Measurements from ENCODE around the gene CAPN8.

DNA sequence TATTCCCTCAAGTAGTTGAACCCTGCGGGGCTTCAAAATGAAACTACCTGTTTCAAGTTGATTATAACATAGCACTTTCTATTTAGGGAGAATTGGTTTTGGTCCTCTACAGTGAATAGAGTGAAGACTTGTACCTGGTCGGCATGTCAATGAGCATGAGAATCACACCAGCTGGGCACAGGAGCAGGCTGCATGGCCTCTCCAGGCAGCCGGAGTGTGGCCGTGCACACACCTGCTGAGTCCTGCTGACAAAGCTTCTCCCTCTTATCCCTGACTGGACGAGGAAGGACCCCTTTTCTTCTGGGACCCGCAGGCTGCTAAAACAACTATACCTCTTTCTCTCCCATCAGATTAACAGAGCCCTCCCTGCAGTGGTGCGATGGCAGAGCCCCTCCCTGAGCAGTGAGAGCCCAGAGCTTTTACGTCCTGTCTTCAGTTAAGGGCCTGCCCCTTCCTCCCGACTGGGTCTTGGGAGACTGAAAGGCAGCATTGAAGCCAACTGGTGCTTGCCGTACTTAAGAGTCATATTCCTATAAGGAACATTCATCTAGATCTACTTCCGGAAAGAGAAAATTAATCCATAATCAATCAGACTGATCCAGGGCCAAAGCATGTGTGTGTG, 124.9 kb downstream of the CAPN8 start:
- TF ChIP-seq, protein P1, sequence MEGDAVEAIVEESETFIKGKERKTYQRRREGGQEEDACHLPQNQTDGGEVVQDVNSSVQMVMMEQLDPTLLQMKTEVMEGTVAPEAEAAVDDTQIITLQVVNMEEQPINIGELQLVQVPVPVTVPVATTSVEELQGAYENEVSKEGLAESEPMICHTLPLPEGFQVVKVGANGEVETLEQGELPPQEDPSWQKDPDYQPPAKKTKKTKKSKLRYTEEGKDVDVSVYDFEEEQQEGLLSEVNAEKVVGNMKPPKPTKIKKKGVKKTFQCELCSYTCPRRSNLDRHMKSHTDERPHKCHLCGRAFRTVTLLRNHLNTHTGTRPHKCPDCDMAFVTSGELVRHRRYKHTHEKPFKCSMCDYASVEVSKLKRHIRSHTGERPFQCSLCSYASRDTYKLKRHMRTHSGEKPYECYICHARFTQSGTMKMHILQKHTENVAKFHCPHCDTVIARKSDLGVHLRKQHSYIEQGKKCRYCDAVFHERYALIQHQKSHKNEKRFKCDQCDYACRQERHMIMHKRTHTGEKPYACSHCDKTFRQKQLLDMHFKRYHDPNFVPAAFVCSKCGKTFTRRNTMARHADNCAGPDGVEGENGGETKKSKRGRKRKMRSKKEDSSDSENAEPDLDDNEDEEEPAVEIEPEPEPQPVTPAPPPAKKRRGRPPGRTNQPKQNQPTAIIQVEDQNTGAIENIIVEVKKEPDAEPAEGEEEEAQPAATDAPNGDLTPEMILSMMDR (IDR thresholded peaks at IDR 0.05) = no peak
- no peak for TF ChIP-seq POLR2A (IDR thresholded peaks at IDR 0.05)
